ENCODE measurements around the gene DFFA.

DFFA gene

GRCh38 chr1:10449751-10450150 is 22.6 kb downstream of the DFFA start, which contains the start of gene CORT:
Gene CORT (plus strand): TSS chr1:10450031. CDS start chr1:10450224, 193 bp downstream.
- no peak within 1 kb of the TSS for H3K4me3 ChIP-seq (ENCODE audit: low read depth, low read length)
- no peak for TF ChIP-seq CTCF (IDR thresholded peaks at IDR 0.05; ENCODE audit: low read depth, low read length, missing control alignments)
- no peak for DNase-seq (ENCODE audit: low read depth)

- TF ChIP-seq CTCF (IDR thresholded peaks at IDR 0.05; ENCODE audit: low read depth, low read length, missing control alignments): no peak
- DNase-seq (ENCODE audit: low read depth): no peak
- H3K4me3 ChIP-seq (ENCODE audit: low read depth, low read length): no peak overlapping the region
Measured at GRCh38 chr1:10446790-10447422, 25.4 kb downstream of the DFFA start.

- H3K4me3 ChIP-seq (ENCODE audit: low read depth, low read length): no peak overlapping the region
- no peak for TF ChIP-seq CTCF (IDR thresholded peaks at IDR 0.05; ENCODE audit: low read depth, low read length, missing control alignments)
- no peak for DNase-seq (ENCODE audit: low read depth)
Measured at GRCh38 chr1:10444795-10445397, 27.4 kb downstream of the DFFA start.

GRCh38 chr1:10444248-10444647 is 28.1 kb downstream of the DFFA start:
- TF ChIP-seq CTCF (IDR thresholded peaks at IDR 0.05; ENCODE audit: low read depth, low read length, missing control alignments): no peak
- no peak overlapping the region for H3K4me3 ChIP-seq (ENCODE audit: low read depth, low read length)
- DNase-seq (ENCODE audit: low read depth): no peak

- no peak for TF ChIP-seq CTCF (IDR thresholded peaks at IDR 0.05; ENCODE audit: low read depth, low read length, missing control alignments)
- no peak for DNase-seq (ENCODE audit: low read depth)
- H3K4me3 ChIP-seq (ENCODE audit: low read depth, low read length): no peak overlapping the region
Measured at GRCh38 chr1:10440794-10441193, 31.5 kb downstream of the DFFA start.

GRCh38 chr1:10440305-10440704 is 32.0 kb downstream of the DFFA start:
- DNase-seq (ENCODE audit: low read depth): no peak
- H3K4me3 ChIP-seq (ENCODE audit: low read depth, low read length): no peak overlapping the region
- no peak for TF ChIP-seq CTCF (IDR thresholded peaks at IDR 0.05; ENCODE audit: low read depth, low read length, missing control alignments)

GRCh38 chr1:10438677-10439163 is 33.6 kb downstream of the DFFA start:
- TF ChIP-seq CTCF (IDR thresholded peaks at IDR 0.05; ENCODE audit: low read depth, low read length, missing control alignments): no peak
- DNase-seq (ENCODE audit: low read depth): no peak
- H3K4me3 ChIP-seq (ENCODE audit: low read depth, low read length): no peak overlapping the region
